Endothelial cell (in vitro differentiated cells): ENCODE data around the gene ANKH. TPM values are rescaled to one million over a fixed set of nuclear protein-coding genes. Genes with fewer than 3 reads are reported as not detected.

Experiments
- DNase-seq: peaks from one replicate; pipeline ENCODE4 v3.0.0; 2021; ENCODE audit warnings: low spot score
- H3K27ac Mint-ChIP-seq: one replicate; pipeline ENCODE4 v1.8.0; 2021; ENCODE audit warnings: mixed read lengths, inconsistent platforms; ENCODE audit not compliant: unreplicated experiment
- H3K27me3 Mint-ChIP-seq: one replicate; pipeline ENCODE4 v1.8.0; 2021; ENCODE audit warnings: mild to moderate bottlenecking, moderate library complexity, mixed read lengths, inconsistent platforms; ENCODE audit not compliant: unreplicated experiment
- H3K36me3 Mint-ChIP-seq: one replicate; pipeline ENCODE4 v1.8.0; 2021; ENCODE audit warnings: mild to moderate bottlenecking, low read depth, mixed read lengths, inconsistent platforms; ENCODE audit not compliant: unreplicated experiment
- H3K4me1 Mint-ChIP-seq: one replicate; pipeline ENCODE4 v1.8.0; 2021; ENCODE audit warnings: mild to moderate bottlenecking, mixed read lengths, inconsistent platforms; ENCODE audit not compliant: unreplicated experiment
- H3K4me3 Mint-ChIP-seq: one replicate; pipeline ENCODE4 v1.8.0; 2021; ENCODE audit warnings: mild to moderate bottlenecking, mixed read lengths, inconsistent platforms; ENCODE audit not compliant: unreplicated experiment
- H3K9me3 Mint-ChIP-seq: one replicate; pipeline ENCODE4 v1.8.0; 2021; ENCODE audit warnings: mixed read lengths, inconsistent platforms; ENCODE audit not compliant: unreplicated experiment
- CTCF ChIP-seq: fragments of 200-600 bp; sonication (generic); IDR thresholded peaks from one replicate; pipeline ENCODE4 v1.5.0; 2021; ENCODE audit warnings: antibody characterized with exemption; ENCODE audit not compliant: unreplicated experiment
- total RNA-seq: library from RNA; stranded (reverse); fragmentation: NEBNext Ultra II Directional; extraction: Animal tissue kit (Norgen Biotek cat#: 25700); gene quantifications from one replicate; pipeline ENCODE4 v1.2.1, GENCODE V29; 2021; ENCODE audit not compliant: unreplicated experiment

Gene ANKH
- total RNA-seq, 1 donor from 2014 or later, result 61.8 TPM

GRCh38 chr5:14861123-14861765 is 10.3 kb downstream of the ANKH start:
- no peak for DNase-seq
- no peak overlapping the region for H3K4me3 Mint-ChIP-seq
- H3K9me3 Mint-ChIP-seq, result no peaks in the 10 kb centered on the region
- TF ChIP-seq CTCF, result no peak
- no peaks in the 10 kb centered on the region for H3K36me3 Mint-ChIP-seq
- no peak overlapping the region for H3K27ac Mint-ChIP-seq
- peaks cover 2% of the 10 kb centered on the region for H3K27me3 Mint-ChIP-seq
- H3K4me1 Mint-ChIP-seq, result no peaks in the 10 kb centered on the region

- no peak for DNase-seq
These were observed 11.6 kb downstream of the ANKH start for GRCh38 chr5:14859980-14860379.

GRCh38 chr5:14859150-14859549 is 12.4 kb downstream of the ANKH start:
- Mint-ChIP-seq H3K4me3 (no peak overlapping the region), H3K27me3 (peaks cover 2% of the 10 kb centered on the region), H3K9me3 (no peaks in the 10 kb centered on the region), H3K36me3 (no peaks in the 10 kb centered on the region), H3K4me1 (no peaks in the 10 kb centered on the region), H3K27ac (no peak overlapping the region)
- TF ChIP-seq CTCF, result no peak
- no peak for DNase-seq

More at GRCh38 chr5:14859980-14860379, 11.6 kb downstream of the ANKH start:
- Mint-ChIP-seq H3K36me3 (no peaks in the 10 kb centered on the region), H3K27ac (no peak overlapping the region), H3K9me3 (no peaks in the 10 kb centered on the region), H3K27me3 (peaks cover 2% of the 10 kb centered on the region), H3K4me1 (no peaks in the 10 kb centered on the region), H3K4me3 (no peak overlapping the region)
- no peak for TF ChIP-seq CTCF

- H3K27ac Mint-ChIP-seq, result no peak overlapping the region
- H3K36me3 Mint-ChIP-seq, result no peaks in the 10 kb centered on the region
- peaks cover 11% of the 10 kb centered on the region for H3K4me1 Mint-ChIP-seq
- H3K27me3 Mint-ChIP-seq, result peaks cover 2% of the 10 kb centered on the region
- no peak overlapping the region for H3K4me3 Mint-ChIP-seq
- no peaks in the 10 kb centered on the region for H3K9me3 Mint-ChIP-seq
- no peak for TF ChIP-seq CTCF
- DNase-seq, result no peak
These were observed 16.2 kb downstream of the ANKH start for GRCh38 chr5:14855366-14855765.

GRCh38 chr5:14854799-14855198 is 16.8 kb downstream of the ANKH start:
- H3K9me3 Mint-ChIP-seq, result no peaks in the 10 kb centered on the region
- H3K27me3 Mint-ChIP-seq, result peaks cover 2% of the 10 kb centered on the region
- H3K4me1 Mint-ChIP-seq, result peaks cover 13% of the 10 kb centered on the region
- no peak overlapping the region for H3K27ac Mint-ChIP-seq
- H3K4me3 Mint-ChIP-seq, result no peak overlapping the region
- peaks cover 3% of the 10 kb centered on the region for H3K36me3 Mint-ChIP-seq
- DNase-seq, result no peak
- no peak for TF ChIP-seq CTCF
